Esophagus squamous epithelium (tissue), 5 donors: ENCODE measurements around the gene MAST3. TPM values are rescaled to one million over a fixed set of nuclear protein-coding genes. Genes with fewer than 3 reads are reported as not detected.

Source experiments
- DNase-seq: peaks from one replicate; lab custom pipeline; 2025; lab: John Stamatoyannopoulos, UW
- H3K27ac ChIP-seq, 4 donors: fragments of 200-600 bp; sonication (generic); one replicate each; pipeline ENCODE4 v1.5.1; 2016 to 2019; ENCODE audit warnings: mild to moderate bottlenecking in 1 of 4
- H3K27me3 ChIP-seq, 4 donors: fragments of 200-600 bp; sonication (generic); 1 replicate in 3 of 4; 2 replicates in 1 of 4; pipeline versions ENCODE4 v1.5.1 to v1.6.0; 2017 to 2021; ENCODE audit warnings: antibody characterized with exemption in 1 of 4
- H3K36me3 ChIP-seq, 3 donors: fragments of 200-600 bp; sonication (generic); one replicate each; pipeline ENCODE4 v1.5.1; 2016 to 2019
- H3K4me1 ChIP-seq, 3 donors: fragments of 200-600 bp; sonication (generic); one replicate each; pipeline ENCODE4 v1.5.1; 2017 to 2019
- H3K4me3 ChIP-seq, 4 donors: fragments of 200-600 bp; sonication (generic); 1 replicate in 3 of 4; 2 replicates in 1 of 4; pipeline ENCODE4 v1.5.1; 2016 to 2019; ENCODE audit warnings: mild to moderate bottlenecking in 2 of 4, moderate library complexity in 1 of 4
- H3K9me3 ChIP-seq, 3 donors: fragments of 200-600 bp; sonication (generic); one replicate each; pipeline ENCODE4 v1.5.1; 2016 to 2019
- POLR2A ChIP-seq, 4 donors: fragments of 450-650 bp; IDR thresholded peaks; one replicate each; pipeline ENCODE4 v1.6.1; 2017; ENCODE audit warnings: antibody characterized with exemption in 4 of 4, mild to moderate bottlenecking in 4 of 4, moderate library complexity in 3 of 4
- WGBS, 2 donors: methylation state at CpG; one replicate each; pipeline ENCODE4 v1.1.5; 2018; 5-methylcytosine and 5-hydroxymethylcytosine counted together
- intact Hi-C: fragments of 100-400 bp; cut with DNase I; formaldehyde crosslinking; loops from one replicate; pipeline ENCODE4 v1.15.0; 2022
- total RNA-seq, 4 donors: library from RNA; depleted of rRNA; stranded (reverse); fragments of >200 nt; gene quantifications; one replicate each; pipeline ENCODE4 v1.1.0, GENCODE V29; 2016
- TF ChIP-seq, protein P1 (sequence below), 6 experiments: fragments of 450-650 bp in 4 of 6; fragments of 200-600 bp in 2 of 6; sonication (generic) in 2 of 6; IDR thresholded peaks; one replicate each; pipeline ENCODE4 v1.5.1; 2016 to 2019; ENCODE audit warnings: antibody characterized with exemption in 6 of 6, mild to moderate bottlenecking in 4 of 6, moderate library complexity in 4 of 6
- donor health status: DM: yes; HTN: yes; CAD: no.

Gene MAST3
- total RNA-seq, 4 donors from 2014 or later = 2.3 to 4.8 (median 4.1) TPM

DNA sequence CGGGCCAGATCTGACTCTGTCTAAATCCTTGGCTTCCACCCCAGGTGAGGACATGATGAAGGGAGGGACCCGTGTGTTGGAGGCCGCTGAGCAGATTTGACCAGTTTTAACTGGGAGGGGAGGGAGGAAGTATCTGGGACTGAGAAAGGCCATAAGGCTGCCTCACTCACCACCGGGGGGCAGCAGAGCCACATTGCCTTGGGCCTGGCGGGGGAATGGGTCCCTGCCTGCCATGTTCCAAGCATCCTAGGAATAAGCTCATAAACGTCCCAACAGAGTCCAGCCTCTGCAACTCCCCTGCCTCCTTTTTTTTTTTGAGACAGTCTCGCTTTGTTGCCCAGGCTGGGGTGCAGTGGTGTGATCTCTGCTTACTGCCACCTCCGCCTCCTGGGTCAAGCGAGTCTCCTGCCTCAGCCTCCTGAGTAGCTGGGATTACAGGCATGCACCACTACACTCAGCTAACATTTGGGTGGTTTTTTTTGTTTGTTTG, 15.5 kb downstream of the MAST3 start:
- Histone ChIP-seq H3K36me3 (no peaks in the 10 kb centered on the region), H3K4me1 (peaks cover 13 to 38% (median 28%) of the 10 kb centered on the region in 3 donors), H3K27ac (peak overlapping the region in 2 of 4 donors; percentile 13), H3K4me3 (no peak overlapping the region), H3K9me3 (no peaks in the 10 kb centered on the region), H3K27me3 (peaks cover 0 to 15% (median 0%) of the 10 kb centered on the region in 4 donors)
- TF ChIP-seq, protein P1, sequence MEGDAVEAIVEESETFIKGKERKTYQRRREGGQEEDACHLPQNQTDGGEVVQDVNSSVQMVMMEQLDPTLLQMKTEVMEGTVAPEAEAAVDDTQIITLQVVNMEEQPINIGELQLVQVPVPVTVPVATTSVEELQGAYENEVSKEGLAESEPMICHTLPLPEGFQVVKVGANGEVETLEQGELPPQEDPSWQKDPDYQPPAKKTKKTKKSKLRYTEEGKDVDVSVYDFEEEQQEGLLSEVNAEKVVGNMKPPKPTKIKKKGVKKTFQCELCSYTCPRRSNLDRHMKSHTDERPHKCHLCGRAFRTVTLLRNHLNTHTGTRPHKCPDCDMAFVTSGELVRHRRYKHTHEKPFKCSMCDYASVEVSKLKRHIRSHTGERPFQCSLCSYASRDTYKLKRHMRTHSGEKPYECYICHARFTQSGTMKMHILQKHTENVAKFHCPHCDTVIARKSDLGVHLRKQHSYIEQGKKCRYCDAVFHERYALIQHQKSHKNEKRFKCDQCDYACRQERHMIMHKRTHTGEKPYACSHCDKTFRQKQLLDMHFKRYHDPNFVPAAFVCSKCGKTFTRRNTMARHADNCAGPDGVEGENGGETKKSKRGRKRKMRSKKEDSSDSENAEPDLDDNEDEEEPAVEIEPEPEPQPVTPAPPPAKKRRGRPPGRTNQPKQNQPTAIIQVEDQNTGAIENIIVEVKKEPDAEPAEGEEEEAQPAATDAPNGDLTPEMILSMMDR (IDR thresholded peaks at IDR 0.05) = peak; percentile 80 to 90 (median 87)
- TF ChIP-seq POLR2A (IDR thresholded peaks at IDR 0.05) = no peak
- intact Hi-C loops = loop anchor here (5.0 to 10.0 kb wide), 2 partner anchors 44 to 142 kb away; a partner anchor contains a TSS
- WGBS, 2 donors = 26 to 32% methylated on average over 8 to 9 of the region's 9 CpGs
- no peak for DNase-seq

DNA sequence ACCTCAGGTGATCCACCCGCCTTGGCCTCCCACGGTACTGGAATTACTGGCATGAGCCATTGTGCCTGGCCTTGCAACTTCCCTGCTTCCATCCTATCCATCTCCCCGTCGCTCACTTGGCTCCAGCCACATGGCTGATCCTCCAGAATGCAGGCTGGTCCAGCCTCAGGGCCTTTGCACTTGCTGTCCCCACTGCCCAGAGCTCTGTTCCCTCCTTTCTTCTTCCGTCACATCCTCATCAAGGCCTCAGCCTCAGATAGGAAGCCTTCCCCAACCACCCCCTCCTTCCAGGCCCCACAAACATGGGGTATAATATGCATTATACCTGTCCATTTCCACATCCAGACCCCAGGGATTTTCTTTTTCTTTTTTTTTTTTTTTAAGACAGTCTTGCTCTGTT, 16.2 kb downstream of the MAST3 start:
- intact Hi-C loops = loop anchor here (5.0 to 10.0 kb wide), 2 partner anchors 43 to 141 kb away; a partner anchor contains a TSS
- Histone ChIP-seq H3K27ac (no peak overlapping the region), H3K36me3 (no peaks in the 10 kb centered on the region), H3K9me3 (no peaks in the 10 kb centered on the region), H3K4me3 (no peak overlapping the region), H3K4me1 (peaks cover 20 to 46% (median 36%) of the 10 kb centered on the region in 3 donors), H3K27me3 (peaks cover 0 to 15% (median 0%) of the 10 kb centered on the region in 4 donors)
- TF ChIP-seq POLR2A (IDR thresholded peaks at IDR 0.05) = no peak
- TF ChIP-seq, protein P1 (IDR thresholded peaks at IDR 0.05) = no peak
- DNase-seq = no peak
- WGBS, 2 donors = 92 to 95% methylated on average over 5 of the region's 5 CpGs

DNA sequence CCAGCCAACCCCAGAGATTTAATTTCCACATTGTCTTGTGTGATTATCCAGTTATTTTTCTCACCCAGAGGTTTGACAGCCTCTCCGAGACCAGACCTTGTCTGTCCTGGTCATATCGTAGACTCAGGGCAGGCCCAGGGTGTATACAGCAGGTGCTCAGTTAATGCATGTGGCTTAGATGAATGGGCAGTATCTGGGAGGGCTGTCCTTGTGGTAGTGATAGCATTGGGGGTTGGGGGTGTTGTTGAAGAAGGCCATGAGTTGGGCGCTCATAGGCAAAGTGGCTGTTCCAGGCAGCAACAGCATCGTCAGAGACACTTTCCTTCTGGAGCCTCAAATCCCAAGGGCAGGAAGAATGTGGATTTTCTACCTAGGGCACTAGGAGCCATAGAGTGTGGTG, 16.9 kb downstream of the MAST3 start:
- no peak for DNase-seq
- TF ChIP-seq, protein P1 (IDR thresholded peaks at IDR 0.05) = no peak
- no peak for TF ChIP-seq POLR2A (IDR thresholded peaks at IDR 0.05)
- WGBS, 2 donors = 80 to 83% methylated on average over 1 to 4 of the region's 4 CpGs
- Histone ChIP-seq H3K27me3 (peaks cover 0 to 12% (median 0%) of the 10 kb centered on the region in 4 donors), H3K4me3 (no peak overlapping the region), H3K36me3 (no peaks in the 10 kb centered on the region), H3K9me3 (no peaks in the 10 kb centered on the region), H3K27ac (no peak overlapping the region), H3K4me1 (peaks cover 25 to 48% (median 38%) of the 10 kb centered on the region in 3 donors)
- intact Hi-C loops = loop anchor here (5.0 to 10.0 kb wide), 2 partner anchors 43 to 140 kb away; a partner anchor contains a TSS

DNA sequence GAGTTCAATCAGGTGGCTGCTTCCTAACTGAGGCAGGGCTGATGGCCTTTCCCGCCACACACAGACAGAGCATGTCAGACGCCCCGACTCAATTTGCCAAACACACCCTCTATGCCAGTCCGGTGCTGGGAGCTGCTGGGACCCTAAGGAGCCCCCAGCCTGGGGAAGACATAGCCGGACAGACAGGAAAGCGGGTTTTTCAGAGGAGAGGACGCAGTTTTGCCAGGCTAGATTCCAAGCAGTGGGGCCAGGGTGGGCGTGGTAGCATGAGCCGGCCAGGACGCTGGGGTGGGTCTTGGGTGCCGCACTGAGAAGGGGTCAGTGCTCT, 19.8 kb downstream of the MAST3 start:
- intact Hi-C loops = loop anchor here (10.0 kb wide), 1 partner anchor 137 kb away; a partner anchor contains a TSS
- 13 to 23% methylated on average over 8 to 11 of the region's 11 CpGs for WGBS, 2 donors
- H3K4me3 ChIP-seq = peak overlapping the region; percentile 54 to 81 (median 71)
- peaks cover 19 to 40% (median 22%) of the 10 kb centered on the region in 3 donors for H3K4me1 ChIP-seq
- TF ChIP-seq POLR2A (IDR thresholded peaks at IDR 0.05) = no peak
- TF ChIP-seq, protein P1 (IDR thresholded peaks at IDR 0.05) = no peak
- DNase-seq = no peak
- no peaks in the 10 kb centered on the region for H3K9me3 ChIP-seq
- no peaks in the 10 kb centered on the region for H3K27me3 ChIP-seq
- peak overlapping the region in 2 of 4 donors; percentile 73 to 87 for H3K27ac ChIP-seq
- H3K36me3 ChIP-seq = peaks cover 0 to 8% (median 0%) of the 10 kb centered on the region in 3 donors

DNA sequence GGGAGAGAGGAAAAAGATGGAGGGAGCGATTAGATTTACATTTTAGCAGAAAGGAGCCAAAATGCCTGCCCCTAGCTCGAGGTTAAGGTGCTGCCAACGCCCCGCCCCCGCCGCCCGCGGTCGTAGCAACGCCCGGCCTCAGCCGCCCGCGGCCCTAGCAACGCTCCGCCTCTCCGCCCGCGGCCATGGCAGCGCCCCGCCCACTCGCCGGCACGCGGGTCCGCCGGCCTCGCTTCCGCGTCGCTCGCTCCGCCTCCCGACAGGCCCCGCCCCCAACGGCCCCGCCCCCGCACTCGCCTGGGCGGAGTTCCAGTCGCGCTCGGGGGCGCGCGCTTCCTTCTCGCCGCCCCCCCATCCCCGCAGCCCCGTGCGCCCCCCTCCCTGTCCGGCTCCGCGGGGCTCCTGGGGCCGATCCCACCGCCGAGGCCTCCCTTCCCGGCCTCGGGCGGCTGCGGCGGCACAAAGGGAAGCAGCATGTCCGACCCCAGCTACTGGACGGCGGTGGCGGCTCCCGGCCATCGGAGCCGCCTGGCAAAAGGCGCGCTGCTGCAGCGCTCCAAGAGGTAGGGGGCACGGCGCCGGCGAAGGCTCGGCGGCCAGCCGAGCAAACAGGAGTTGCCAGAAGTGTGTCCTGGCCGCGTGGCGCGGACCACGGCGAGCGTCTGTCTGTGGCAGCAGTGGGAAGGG, 20.3 kb downstream of the MAST3 start:
- H3K4me3 ChIP-seq = peak overlapping the region; percentile 54 to 81 (median 71)
- intact Hi-C loops = loop anchor here (10.0 kb wide), 1 partner anchor 137 kb away; a partner anchor contains a TSS
- peaks cover 0 to 13% (median 0%) of the 10 kb centered on the region in 3 donors for H3K36me3 ChIP-seq
- H3K27me3 ChIP-seq = no peaks in the 10 kb centered on the region
- no peak for DNase-seq
- 0 to 8% methylated on average over 3 to 4 of the region's 86 CpGs for WGBS, 2 donors
- no peaks in the 10 kb centered on the region for H3K9me3 ChIP-seq
- peaks cover 19 to 39% (median 22%) of the 10 kb centered on the region in 3 donors for H3K4me1 ChIP-seq
- H3K27ac ChIP-seq = peak overlapping the region; percentile 65 to 87 (median 75)
- TF ChIP-seq POLR2A (IDR thresholded peaks at IDR 0.05) = peak in 1 of 4 donors; percentile 6
- TF ChIP-seq, protein P1 (IDR thresholded peaks at IDR 0.05) = no peak
